A673 (cell line): ENCODE results near the gene KCNQ4.

Experiments
- EZH2 ChIP-seq: fragments of 200-600 bp; sonication (generic); IDR thresholded peaks from 2 replicates; pipeline ENCODE4 v1.6.1; 2017; ENCODE audit warnings: borderline replicate concordance, low read depth, mild to moderate bottlenecking, mixed read lengths, antibody characterized with exemption, low read length; ENCODE audit not compliant: poor library complexity, severe bottlenecking
- TF ChIP-seq, protein P1 (sequence below): fragments of 300-800, 200-600 bp; sonication (generic); conservative IDR thresholded peaks from 2 replicates; pipeline ENCODE4 v1.5.1; 2017; ENCODE audit warnings: low read depth, mild to moderate bottlenecking, antibody characterized with exemption, low read length, moderate library complexity, mixed read lengths

DNA sequence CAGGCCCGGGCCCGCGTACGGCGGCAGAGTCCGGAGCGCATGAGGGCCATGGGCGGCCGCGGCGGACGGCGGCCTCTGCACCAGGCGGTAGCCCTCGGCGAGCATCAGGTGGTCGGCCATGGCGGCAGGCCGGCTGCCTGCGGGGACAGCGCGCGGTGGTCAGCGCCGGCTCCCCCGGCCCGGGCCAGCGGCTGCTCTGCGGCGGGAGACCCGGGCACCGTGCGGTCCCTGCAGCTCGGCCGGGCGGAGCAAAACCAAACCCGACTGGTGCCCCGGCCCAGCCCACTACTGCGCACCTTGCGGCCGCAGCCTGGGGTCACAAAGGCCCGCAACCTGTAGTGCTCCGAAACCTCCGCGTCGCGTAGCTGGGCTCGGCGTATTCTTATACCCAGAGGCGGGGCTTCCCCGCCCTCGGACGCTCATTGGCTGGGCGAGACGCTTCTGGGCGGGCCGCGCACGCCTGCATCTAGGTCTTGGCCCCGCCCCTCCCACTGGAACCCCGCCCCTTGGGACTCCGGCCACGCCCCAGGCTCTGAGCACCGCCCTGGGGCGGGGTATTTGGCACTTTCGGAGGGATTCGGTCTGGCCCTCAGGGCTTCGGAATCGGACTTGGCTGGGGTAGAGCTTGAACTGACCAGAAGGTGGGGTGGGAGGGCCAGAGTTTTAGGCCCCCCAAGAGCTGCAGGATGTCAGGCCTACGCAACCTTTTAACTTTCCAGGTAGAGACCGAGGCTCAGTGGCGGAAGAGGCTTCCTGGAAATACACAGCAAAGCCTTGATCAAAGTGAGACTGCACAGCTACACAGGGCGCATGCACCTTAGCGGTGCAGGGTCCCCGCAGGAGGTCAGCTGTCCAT is 78.6 kb downstream of the KCNQ4 start, which contains the start of gene CITED4:
- TF ChIP-seq, protein P1, sequence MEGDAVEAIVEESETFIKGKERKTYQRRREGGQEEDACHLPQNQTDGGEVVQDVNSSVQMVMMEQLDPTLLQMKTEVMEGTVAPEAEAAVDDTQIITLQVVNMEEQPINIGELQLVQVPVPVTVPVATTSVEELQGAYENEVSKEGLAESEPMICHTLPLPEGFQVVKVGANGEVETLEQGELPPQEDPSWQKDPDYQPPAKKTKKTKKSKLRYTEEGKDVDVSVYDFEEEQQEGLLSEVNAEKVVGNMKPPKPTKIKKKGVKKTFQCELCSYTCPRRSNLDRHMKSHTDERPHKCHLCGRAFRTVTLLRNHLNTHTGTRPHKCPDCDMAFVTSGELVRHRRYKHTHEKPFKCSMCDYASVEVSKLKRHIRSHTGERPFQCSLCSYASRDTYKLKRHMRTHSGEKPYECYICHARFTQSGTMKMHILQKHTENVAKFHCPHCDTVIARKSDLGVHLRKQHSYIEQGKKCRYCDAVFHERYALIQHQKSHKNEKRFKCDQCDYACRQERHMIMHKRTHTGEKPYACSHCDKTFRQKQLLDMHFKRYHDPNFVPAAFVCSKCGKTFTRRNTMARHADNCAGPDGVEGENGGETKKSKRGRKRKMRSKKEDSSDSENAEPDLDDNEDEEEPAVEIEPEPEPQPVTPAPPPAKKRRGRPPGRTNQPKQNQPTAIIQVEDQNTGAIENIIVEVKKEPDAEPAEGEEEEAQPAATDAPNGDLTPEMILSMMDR = no peak
- no peak for TF ChIP-seq EZH2
